ENCODE data around the gene ZNF423.

The ZNF423 gene

DNA sequence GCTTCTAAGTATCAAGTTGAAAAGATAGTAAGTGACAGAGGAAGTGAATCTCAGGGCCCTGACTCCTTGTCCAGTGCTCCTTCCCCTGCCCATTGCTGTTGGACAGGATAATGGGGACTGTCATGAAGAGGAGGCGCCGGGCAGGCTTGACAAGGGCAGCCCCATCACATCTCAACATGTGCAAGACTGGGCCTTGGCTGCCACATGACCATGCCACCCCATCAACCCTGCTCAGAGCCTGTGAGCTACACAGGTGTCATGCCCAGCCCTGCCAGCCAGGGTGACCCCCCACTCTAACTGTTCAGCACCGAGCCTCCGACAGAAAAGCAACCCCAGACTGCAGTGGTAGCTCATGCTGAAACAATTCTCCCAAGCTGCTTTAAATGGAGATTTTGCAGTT is 310.7 kb downstream of the ZNF423 start:
- no peak for DNase-seq

DNA sequence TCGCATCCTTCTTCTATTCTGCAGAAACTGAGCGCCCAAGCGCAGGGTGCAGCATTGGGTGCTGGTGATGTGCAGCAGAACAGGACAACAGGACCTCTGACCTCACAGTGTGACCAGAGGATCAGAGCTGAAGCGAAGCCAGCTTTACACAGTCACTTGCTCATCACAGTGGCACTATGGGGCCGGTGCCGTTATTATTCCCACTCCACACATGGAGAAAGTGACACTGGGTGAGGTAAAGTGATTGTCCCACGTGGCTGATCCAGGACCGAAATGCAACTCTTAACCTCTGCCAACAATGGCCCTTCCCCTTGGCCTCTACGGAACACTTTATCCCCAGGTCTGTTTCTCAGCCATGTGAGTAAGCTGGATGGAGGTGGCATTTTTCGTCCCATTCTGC is 311.1 kb downstream of the ZNF423 start:
- no peak for DNase-seq

DNA sequence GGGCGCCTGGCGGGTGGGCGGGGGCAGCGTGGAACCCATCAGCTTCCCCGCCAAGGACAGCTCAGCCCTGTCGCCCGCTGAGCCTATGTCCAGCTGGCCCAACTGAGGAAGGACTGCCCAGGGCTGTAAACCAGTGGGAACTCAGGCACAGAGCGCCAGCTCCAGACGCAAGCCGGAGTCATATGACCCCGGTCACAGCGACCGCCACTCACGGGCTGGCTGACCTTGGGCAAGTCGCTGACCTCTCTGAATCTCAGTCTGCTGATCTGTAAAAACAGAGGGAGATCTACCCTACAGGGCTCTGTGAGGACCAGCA is 312.3 kb downstream of the ZNF423 start:
- peak; percentile 74 for DNase-seq

DNA sequence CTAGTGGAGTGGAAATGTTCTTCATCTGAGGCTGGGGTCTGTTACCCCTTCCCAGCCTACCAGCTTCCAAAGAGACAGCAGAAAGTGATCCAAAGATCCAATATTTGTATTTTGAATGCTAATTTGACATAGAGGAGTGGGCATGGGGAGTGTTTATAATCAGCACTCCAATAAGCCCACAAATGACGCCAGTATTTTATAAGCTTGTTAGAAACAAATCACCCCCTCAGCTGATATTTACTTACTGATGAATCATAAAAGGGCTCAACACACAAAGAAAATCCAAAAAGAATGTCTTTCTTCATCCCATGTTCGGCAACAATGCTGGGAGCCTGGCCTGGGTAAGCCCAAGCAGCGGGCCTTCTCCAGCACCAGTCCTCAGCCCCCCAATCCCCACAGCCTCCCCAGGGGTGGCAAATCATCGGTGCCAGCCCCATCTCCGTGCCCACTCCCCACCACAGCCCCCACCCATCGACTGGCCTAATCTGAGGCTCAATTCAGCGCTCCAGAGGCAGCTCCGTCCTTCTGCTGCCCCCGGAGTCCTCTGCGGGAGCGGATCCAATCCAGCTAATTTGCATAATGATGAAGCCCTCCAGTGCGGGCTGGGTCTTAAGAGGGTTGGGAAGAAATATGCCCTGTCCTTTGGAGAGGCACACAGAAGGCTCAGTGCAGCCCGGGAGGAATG is 312.8 kb downstream of the ZNF423 start:
- DNase-seq = peak; percentile 72

DNA sequence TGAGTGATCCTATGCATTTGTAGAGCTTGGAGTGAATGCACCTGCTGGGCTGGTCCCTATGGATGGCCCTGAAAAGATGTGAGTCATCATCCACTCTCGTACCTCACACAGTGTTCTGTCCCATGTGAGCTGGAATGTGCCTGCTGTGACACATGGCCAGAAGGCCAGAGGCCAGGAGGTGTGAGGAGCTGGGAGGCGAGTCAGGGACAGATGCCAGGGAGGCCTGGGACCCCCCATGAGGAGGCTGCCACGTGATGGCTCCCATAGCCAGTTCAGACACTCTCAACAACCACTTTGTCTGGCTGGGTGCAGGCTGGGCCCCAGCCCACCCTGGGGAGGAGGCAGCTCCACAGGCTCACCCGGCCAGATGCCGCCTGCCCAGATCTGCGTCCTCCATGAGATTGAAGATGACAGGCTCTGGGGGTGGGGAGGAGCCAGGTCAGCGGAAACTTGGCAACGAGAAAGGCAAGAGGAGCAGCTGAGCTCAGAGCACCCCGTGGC is 313.5 kb downstream of the ZNF423 start:
- DNase-seq = peak; percentile 68

DNA sequence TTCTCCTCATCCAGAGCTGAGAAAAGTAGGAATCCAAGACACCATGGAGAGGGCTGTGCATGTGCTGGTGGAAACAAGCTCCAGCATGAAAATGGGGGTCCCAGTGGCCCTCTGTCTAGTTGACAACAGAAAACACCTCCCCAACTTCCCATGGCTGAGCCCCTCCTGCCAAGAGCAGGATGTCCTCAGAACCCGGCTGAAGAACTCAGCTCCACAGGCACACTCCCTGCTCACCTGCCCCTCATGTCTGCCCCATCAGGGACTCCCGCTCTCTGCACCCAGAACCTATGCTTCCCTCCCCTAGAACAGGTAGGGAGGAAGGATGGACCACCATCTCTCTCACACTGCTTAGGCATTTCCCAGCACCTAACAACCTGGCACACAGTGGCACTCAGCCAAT is 315.1 kb downstream of the ZNF423 start:
- no peak for DNase-seq

DNA sequence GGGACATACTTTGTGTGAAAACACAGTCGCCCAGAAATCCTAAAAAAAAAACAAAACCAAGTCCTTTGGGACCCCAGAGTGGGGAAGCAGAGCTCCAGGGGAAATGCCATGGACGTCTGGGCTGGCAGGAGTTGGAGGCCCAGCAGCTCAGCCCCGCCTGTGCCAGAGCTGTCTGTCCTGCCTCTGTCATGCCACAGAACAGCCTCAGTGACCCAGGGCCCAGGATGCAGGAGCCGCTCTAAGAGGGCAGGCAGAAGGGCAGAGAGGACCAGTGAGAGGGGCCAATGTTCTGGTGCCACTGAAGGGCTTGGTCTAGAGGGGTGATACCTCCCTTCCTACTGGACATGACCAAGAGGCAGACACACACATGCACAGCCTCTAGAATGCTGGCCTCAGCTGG is 316.2 kb downstream of the ZNF423 start:
- no peak for DNase-seq

DNA sequence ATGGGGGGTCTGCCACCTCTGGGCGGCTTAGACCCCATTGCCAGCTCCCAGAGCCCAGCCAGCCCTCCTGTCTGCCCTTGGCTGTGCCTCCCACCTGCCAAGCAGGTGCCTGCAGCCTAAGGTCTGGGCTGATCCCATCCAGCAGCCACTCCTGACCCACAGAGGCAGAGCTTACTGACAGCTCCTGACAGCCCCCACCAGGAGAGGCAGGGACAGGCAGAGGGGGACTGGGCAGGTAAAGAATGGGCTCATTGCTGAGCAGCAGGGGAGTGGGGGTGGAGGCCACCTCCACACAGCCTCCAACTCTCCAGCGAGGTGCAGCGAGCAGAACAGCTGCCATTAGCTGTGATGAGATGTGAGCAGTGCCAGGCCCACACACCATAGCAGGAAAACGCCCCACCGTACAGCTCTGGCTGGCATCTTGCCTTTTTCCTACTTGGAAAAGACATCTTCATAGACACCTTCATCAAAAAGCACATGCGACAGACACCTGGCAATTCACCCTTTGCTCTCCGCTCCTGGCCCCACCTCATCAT is 317.9 kb downstream of the ZNF423 start:
- no peak for DNase-seq

DNA sequence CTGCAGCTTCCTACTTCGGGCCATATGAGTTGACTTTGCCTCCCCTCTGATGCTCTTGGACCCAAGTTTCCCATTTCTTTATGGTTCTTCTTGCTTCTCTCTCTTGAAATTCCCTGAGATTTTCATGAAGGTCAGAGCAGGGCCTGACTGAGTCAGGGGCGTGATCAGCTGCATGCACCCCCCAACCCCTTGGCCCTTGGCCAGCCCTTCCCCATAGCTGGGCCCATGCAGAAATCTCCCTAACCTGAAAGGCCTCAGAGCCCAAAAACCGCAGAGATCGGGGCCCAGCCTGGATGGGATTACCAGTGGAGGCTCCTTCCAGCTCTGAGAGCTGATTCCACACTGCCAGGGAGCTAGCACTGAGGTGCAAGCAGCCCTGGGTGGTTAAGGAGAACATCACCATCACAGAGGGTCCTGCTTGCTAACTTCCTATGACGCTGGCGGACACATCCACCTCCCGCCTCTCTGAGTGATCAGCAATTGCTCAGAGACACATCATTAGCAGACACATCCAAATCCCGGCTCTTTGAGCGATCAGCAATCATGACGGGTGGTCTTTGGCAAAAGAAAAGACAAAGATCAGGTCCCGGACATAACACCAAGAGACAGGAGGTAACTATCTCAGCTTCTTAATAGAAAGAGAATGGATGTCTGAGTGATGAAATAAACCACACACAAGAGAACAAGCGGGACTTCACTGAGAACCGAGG is 320.9 kb downstream of the ZNF423 start:
- DNase-seq = no peak

DNA sequence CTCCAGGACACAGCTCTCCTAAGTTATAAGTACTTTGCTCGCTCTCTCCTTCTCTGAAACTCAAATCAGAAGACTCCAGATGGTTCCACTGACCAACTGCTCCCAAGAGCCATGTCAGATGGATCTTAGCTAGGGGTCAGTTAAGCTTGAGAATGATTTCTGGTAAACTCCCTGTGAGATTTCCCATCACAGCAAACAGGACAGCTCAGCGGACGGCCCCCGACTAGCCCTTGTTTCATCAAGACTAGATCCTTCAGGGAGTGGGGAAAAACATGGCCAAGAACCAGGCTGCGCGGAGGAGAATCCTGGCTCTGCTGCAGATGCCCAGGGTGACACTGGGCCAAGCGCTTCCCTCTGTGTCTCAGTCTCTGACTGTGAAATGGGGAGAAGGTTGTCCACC is 322.5 kb downstream of the ZNF423 start:
- DNase-seq = no peak

DNA sequence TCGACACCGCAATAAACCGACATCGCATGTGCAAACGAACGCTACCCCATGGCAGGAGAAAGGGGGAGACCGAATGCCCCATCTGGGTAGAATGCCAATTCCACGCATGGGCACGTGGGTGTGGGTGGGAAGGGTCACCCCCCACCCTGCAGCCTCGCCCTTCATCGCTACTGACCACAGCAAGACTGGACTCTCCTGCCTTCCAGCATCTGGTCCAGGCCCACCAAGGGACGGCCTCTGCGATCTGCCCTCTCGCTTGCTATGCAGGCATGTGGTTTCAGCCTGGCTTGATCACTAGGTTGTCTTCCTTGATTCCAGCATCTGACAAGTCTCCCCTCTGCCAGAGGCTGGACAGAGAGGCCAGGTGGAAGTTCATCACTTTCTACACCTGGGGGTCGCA is 323.0 kb downstream of the ZNF423 start:
- no peak for DNase-seq

DNA sequence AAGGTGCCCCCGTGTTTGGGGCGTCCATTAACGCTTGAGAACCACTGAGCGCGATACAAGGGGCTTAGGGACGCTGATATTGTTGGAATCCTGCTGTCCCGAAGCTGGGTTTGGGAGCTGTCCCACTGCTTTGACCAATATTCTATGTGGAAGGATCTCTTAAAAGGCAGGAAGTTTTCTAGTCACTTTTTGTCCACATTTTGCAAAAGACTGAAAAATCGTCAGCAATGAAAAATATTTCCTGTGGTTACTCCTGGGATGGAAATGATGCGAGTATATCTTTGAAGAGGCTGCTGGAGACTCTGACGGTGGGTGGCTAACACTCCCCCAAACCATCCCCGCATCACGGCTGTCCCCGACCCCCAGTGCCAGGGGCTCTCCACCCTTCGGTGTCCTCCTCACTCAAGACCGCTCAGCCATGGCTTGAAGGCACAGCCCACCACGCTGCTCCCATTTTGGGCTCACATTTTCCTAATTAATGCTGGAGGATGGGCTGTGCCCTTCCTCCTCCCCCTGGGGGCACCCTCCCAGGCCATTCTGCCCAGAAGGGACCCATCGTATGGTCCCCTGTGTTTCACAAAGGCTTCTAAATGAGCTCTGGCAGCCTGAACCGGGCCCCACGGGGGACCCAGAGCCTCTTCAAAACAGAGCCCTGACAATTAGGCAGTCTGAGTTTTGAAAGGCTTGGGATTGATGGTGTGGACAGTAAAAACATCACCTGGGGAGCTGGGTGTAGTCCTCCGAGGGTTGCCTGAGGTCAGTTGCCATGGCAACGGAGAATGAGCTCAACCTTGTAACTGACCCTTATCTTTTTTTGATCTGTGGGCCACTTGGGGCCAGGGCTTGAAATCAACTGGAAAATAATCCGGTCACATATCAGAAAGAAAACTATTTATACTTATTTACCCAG is 323.7 kb downstream of the ZNF423 start:
- DNase-seq = peak; percentile 96

DNA sequence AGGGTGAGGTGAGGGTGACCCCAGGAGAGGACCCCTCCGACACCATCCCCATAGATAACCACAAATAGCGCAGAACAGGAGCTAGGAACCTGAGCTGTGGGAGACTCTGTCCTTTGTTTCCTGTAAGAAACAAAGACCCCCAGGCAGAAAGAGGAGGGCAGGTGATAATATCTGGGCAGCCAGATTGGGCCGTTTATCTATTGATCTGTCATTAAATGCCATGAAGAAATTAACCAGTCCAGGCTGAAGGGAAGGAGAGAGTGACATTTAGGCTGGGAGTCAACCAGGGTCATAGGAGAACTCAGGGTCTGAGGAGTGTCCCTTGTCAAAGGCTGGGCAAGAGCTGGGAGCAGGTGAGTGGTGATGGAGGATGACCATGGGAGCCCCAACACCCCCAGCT is 324.5 kb downstream of the ZNF423 start:
- peak; percentile 58 for DNase-seq

DNA sequence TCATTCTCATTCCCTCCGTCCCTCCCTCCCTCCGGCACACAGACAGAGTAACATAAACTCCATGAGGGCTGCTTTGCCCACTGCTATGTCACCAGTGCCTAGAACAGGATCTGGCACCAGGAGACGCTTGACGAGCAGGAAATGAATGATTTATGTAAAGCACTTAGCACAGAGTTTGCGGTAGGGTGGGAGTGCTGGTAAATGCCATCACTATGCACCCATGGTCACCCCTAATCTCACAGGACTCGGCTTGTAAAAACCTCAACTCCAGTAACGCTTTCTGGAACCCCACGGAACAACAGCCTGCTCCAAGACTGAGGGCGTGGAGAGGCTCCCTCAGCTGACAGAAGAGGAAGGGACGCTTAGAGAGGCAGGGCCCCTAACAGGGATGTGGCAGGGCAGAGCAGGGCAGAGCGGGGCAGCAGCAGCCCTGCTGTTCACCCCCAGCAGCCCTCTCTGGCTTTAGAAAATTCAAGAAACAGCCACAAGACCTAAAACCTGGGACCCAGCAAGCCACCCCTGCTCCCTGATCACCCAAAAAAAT is 325.4 kb downstream of the ZNF423 start:
- no peak for DNase-seq

DNA sequence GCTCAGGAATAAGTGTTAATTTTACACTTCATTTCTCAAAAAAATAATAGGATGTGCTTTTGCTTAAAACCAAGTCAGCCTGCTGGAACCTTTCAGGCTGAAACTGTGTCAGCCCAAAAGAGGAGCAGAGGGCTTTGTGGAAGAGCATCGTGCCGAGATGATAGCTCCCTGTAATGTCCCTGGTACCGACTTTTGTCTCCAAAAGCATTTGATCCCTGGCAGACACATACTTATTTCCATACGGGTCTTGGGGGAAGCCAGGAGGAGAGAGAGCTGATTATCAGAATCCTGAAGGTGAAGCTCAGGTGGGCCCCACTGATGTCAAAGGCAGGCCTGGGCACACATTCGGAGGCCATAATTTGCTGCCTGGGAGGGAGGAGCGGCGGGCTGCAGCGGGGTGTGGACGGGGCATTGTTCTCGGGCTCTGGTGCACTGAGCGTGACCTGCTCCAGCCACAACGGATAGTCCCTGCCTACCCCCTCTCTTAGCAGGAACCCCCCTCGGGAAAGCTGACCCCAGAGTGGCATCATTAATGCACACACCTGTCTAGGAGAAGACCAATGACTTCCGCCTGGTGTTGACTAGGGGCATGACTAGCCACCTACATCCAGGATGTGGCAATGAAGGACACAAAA is 326.4 kb downstream of the ZNF423 start:
- DNase-seq = peak; percentile 31

DNA sequence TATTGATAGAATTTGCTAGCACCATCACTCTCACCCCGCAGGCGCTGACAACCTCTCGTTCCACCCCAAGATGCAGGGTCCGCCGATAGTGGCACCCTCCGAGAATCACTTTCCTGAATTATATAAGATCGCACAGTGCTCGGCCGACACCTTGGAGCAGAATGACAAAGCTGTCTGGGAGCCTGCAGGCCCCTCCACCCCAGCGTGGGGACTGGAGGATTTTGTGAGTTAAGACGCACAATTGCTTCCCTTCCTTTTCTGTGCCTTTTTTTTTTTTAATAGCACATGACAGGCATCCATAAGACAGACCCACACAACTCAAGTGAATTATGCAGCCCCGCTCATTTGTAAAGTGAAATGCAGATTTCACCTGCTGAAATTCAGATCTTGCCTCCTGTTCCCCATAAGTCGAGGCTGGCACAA is 327.0 kb downstream of the ZNF423 start:
- DNase-seq = no peak

DNA sequence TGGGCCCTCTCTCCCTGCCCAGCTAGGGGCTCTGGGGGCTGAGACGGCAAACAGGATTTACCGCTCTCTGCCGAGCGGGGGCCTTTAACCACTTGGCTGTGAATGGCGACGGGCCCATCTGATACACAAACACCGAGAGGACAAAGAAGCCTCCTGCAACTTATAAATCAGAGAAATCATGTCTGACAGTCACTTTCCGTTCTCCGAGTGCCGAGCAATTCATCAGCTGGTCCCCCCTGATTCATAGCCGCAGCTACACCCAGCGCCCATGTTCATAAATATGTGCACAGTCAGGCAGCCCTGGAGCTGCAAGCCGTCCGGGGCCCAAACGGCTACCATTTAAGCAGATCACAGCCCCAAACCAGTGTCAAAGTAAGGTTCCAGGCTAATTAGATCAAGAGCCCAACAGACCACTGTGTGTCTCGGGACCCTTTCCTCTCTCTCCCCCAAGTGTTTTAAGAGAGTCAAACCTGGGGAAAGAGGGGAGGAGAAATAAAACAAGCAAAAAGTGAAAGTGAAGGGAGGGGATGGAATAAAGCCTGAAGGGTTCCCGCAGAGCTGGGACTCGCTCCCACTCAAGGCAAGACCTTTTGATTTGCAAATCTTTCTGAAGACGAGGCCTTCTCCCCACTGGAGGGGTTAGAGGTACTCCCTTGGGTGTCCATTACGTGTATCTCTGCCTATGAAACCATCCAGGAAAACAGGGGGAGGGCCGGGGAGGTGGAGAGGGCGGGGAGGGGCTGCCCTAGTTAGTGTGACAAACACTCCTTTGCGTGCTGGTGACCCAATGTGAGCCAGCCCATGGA is 327.6 kb downstream of the ZNF423 start:
- DNase-seq = no peak

DNA sequence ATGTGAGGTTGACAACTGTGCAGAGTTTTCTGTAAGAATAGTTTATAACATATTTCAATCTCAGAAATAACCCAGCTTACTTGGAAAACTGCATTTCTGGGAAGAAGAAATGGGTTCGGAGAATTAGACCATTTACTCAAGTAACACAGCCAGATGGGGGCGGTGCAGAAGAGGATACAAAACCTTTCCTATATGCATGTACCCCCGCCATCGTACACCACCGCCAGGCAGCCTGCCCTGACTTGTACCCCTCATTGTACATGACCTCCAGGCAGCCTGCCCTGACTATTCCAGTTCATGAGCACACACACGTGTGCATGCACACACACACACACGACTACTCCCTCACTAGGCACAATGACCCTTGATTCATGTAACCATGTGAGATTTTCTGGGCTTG is 328.3 kb downstream of the ZNF423 start:
- DNase-seq = no peak

DNA sequence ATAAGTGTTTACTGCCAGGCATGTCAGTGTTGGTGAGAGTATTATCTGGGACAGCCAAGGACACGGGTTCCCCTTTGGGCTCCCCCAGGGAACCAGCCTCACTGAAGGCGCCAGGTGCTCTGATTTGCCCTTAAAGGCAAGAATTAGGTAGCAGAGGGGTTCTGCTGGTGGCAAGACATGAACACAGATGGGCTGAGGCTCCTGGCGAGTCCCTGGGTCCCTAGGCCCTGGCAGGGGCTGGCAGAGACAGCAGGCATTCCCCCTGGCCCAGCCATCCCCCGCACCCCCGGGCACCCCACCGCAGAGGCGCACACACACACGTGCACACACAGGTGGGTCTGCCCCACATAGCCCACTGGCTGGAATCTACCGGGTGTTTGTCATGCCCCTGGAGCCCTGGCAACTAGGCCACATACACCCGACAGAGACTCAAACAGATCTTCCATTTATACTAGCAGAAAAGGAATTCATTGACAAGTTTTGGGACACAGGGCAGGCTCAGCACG is 329.0 kb downstream of the ZNF423 start:
- DNase-seq = no peak

DNA sequence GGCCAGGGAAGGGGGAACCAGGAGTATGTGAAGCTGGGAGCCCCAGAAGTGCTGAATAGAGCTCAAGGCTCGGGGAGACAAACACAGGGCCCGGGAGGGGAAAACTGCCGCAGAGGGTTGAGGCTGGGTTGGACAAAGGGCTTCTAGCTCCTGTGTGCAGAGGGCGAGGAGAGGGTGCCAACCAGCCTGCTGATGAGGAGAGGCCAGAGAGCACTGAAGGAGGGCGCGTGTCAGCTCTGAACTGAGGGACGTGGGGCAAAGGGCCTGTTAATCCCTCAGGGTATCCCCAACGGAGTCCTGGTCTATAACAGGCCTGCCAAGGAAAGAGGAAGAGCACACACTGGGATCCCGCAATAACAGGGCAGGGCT is 331.0 kb downstream of the ZNF423 start:
- DNase-seq = no peak

DNA sequence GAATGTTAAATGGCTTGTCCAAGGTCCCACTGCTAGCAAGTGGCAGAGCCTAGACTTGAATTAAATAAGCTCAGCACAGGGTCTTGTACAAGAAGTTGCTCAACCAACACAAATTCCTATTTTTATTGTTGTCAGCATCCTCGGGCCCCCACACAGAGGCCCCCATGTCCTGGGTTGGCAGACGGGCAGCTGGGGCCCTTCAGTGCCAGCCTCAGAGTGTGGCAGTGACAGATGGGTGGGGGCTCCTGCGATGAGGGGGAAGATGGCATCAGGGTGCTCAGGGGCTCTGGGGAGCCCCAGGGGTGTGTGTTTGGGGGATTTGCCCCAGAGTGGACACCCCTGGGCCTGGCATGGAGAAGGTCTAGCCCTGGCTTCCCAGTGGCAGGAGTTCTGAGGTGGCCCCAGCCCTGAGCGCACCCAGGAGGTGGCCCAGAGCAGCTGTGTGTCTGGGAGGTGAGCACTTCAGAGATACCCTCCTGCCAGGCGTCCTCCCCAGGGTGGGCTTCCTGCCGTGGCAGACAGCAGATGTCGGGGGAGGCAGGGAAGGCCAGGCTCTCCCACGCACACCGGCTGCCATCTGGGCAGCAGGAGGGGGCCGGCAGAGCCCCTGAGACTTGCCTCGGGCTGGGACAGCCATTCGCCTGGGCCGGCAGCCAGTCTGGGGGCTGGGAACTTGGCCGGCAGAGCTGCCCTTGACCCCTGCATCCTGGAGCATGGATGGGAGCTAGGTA is 331.5 kb downstream of the ZNF423 start:
- peak; percentile 19 for DNase-seq

Measured in NCI-H146 (cell line).